Kidney epithelial cell (primary cell): ENCODE results near the gene CELSR1. TPM values are rescaled to one million over a fixed set of nuclear protein-coding genes. Genes with fewer than 3 reads are reported as not detected.

Source experiments
- DNase-seq: peaks from one replicate; pipeline ENCODE4 v3.0.0-alpha.2; 2010; ENCODE audit warnings: low read depth
- H3K27me3 ChIP-seq: 2 replicates; pipeline ENCODE4 v1.6.0; 2011; ENCODE audit warnings: low read length; ENCODE audit not compliant: control insufficient read depth, insufficient read depth
- H3K36me3 ChIP-seq: 2 replicates; pipeline ENCODE4 v1.5.1; 2011; ENCODE audit warnings: low read length; ENCODE audit not compliant: control insufficient read depth, insufficient read depth
- H3K4me3 ChIP-seq: 2 replicates; pipeline ENCODE4 v1.5.1; 2011; ENCODE audit warnings: low read depth, mild to moderate bottlenecking, control low read depth, low read length
- CTCF ChIP-seq: IDR thresholded peaks from 2 replicates; pipeline ENCODE4 v1.5.1; 2011; ENCODE audit warnings: mild to moderate bottlenecking, moderate library complexity, low read length, control low read depth, inconsistent platforms; ENCODE audit not compliant: insufficient read depth, poor library complexity, severe bottlenecking
- total RNA-seq: library from RNA; depleted of rRNA; stranded (reverse); fragments of >200 nt; gene quantifications from 2 replicates; pipeline ENCODE4 v1.2.3, GENCODE V29; 2015

CELSR1 gene
- total RNA-seq, 1 donor from 2014 or later = 180 TPM

GRCh38 chr22:46556775-46557174, 19.4 kb upstream of the CELSR1 start:
- Histone ChIP-seq H3K27me3 (peaks cover 4% of the 10 kb centered on the region), H3K4me3 (no peak overlapping the region), H3K36me3 (no peaks in the 10 kb centered on the region)
- DNase-seq = no peak
- no peak for TF ChIP-seq CTCF

GRCh38 chr22:46553189-46553588, 15.8 kb upstream of the CELSR1 start:
- Histone ChIP-seq H3K36me3 (no peaks in the 10 kb centered on the region), H3K27me3 (peaks cover 3% of the 10 kb centered on the region), H3K4me3 (no peak overlapping the region)
- TF ChIP-seq CTCF = no peak
- DNase-seq = no peak

GRCh38 chr22:46551996-46552395, 14.6 kb upstream of the CELSR1 start:
- no peak for DNase-seq
- no peak for TF ChIP-seq CTCF
- Histone ChIP-seq H3K4me3 (no peak overlapping the region), H3K27me3 (no peaks in the 10 kb centered on the region), H3K36me3 (no peaks in the 10 kb centered on the region)

GRCh38 chr22:46551321-46551720, 13.9 kb upstream of the CELSR1 start:
- H3K4me3 ChIP-seq = no peak overlapping the region
- no peaks in the 10 kb centered on the region for H3K27me3 ChIP-seq
- H3K36me3 ChIP-seq = no peaks in the 10 kb centered on the region
- TF ChIP-seq CTCF = no peak
- DNase-seq = no peak

- Histone ChIP-seq H3K36me3 (no peaks in the 10 kb centered on the region), H3K27me3 (no peaks in the 10 kb centered on the region), H3K4me3 (no peak overlapping the region)
- no peak for TF ChIP-seq CTCF
- no peak for DNase-seq
Observed at GRCh38 chr22:46549971-46550641, 12.7 kb upstream of the CELSR1 start.

- H3K27me3 ChIP-seq = no peaks in the 10 kb centered on the region
- no peak for TF ChIP-seq CTCF
- H3K36me3 ChIP-seq = no peaks in the 10 kb centered on the region
- DNase-seq = no peak
- H3K4me3 ChIP-seq = no peak overlapping the region
Observed at GRCh38 chr22:46549563-46549840, 12.1 kb upstream of the CELSR1 start.
